HepG2 (cell line): ENCODE measurements around the gene OSTF1.

ENCODE experiments used
- CTCF ChIP-seq: sonication (generic); formaldehyde crosslinking; IDR thresholded peaks from 2 replicates; pipeline ENCODE4 v1.5.0; 2020; ENCODE audit warnings: mild to moderate bottlenecking, missing genetic modification reagents, moderate library complexity
- JUND ChIP-seq: sonication (generic); formaldehyde crosslinking; IDR thresholded peaks from 2 replicates; pipeline ENCODE4 v1.8.0; 2022; ENCODE audit warnings: mild to moderate bottlenecking, missing genetic modification reagents
- KDM5B ChIP-seq: sonication (generic); formaldehyde crosslinking; IDR thresholded peaks from 2 replicates; pipeline ENCODE4 v1.4.0; 2020; ENCODE audit warnings: missing genetic modification reagents, mild to moderate bottlenecking, borderline replicate concordance
- MXI1 ChIP-seq: IDR thresholded peaks from 3 replicates; pipeline ENCODE4 v1.6.1; 2012; ENCODE audit warnings: low read depth, low read length, inconsistent platforms, borderline replicate concordance
- PCBP2 ChIP-seq: fragments of 200-400 bp; formaldehyde crosslinking; optimal IDR thresholded peaks from 2 replicates; pipeline ENCODE3; 2018; ENCODE audit warnings: low read length, low read depth; ENCODE audit not compliant: poor library complexity, severe bottlenecking
- POLR2AphosphoS5 ChIP-seq: IDR thresholded peaks from 2 replicates; pipeline ENCODE4 v1.6.1; 2012; ENCODE audit warnings: low read depth, low read length
- YEATS2 ChIP-seq: sonication (generic); formaldehyde crosslinking; IDR thresholded peaks from 2 replicates; pipeline ENCODE4 v1.4.0; 2020; ENCODE audit warnings: missing genetic modification reagents, borderline replicate concordance
- ZNF224 ChIP-seq: sonication (generic); formaldehyde crosslinking; IDR thresholded peaks from 2 replicates; pipeline ENCODE4 v1.5.0; 2020; ENCODE audit warnings: mild to moderate bottlenecking, missing genetic modification reagents
- ZNF343 ChIP-seq: sonication (generic); formaldehyde crosslinking; IDR thresholded peaks from 2 replicates; pipeline ENCODE4 v1.4.0; 2020; ENCODE audit warnings: mild to moderate bottlenecking, missing genetic modification reagents
- ZNF652 ChIP-seq: IDR thresholded peaks from 2 replicates; pipeline ENCODE4 v1.6.1; 2016; ENCODE audit warnings: low read depth, borderline replicate concordance
- TF ChIP-seq, protein P1 (sequence below): sonication (generic); formaldehyde crosslinking; IDR thresholded peaks from 2 replicates; pipeline ENCODE4 v1.4.0; 2020; ENCODE audit warnings: mild to moderate bottlenecking, missing genetic modification reagents

- TF ChIP-seq PCBP2, result no peak
- no peak for TF ChIP-seq MXI1
- TF ChIP-seq, protein P1, sequence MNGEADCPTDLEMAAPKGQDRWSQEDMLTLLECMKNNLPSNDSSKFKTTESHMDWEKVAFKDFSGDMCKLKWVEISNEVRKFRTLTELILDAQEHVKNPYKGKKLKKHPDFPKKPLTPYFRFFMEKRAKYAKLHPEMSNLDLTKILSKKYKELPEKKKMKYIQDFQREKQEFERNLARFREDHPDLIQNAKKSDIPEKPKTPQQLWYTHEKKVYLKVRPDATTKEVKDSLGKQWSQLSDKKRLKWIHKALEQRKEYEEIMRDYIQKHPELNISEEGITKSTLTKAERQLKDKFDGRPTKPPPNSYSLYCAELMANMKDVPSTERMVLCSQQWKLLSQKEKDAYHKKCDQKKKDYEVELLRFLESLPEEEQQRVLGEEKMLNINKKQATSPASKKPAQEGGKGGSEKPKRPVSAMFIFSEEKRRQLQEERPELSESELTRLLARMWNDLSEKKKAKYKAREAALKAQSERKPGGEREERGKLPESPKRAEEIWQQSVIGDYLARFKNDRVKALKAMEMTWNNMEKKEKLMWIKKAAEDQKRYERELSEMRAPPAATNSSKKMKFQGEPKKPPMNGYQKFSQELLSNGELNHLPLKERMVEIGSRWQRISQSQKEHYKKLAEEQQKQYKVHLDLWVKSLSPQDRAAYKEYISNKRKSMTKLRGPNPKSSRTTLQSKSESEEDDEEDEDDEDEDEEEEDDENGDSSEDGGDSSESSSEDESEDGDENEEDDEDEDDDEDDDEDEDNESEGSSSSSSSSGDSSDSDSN (CRISPR knock-in tag), result no peak
- no peak for TF ChIP-seq KDM5B (CRISPR knock-in tag)
- no peak for TF ChIP-seq POLR2AphosphoS5
- TF ChIP-seq YEATS2 (CRISPR knock-in tag), result no peak
- no peak for TF ChIP-seq CTCF (CRISPR knock-in tag)
- no peak for TF ChIP-seq ZNF652 (CRISPR knock-in tag)
- TF ChIP-seq ZNF224 (CRISPR knock-in tag), result no peak
- no peak for TF ChIP-seq ZNF343 (CRISPR knock-in tag)
- TF ChIP-seq JUND (CRISPR knock-in tag), result no peak
Measured at GRCh38 chr9:75152416-75152815, 64.1 kb downstream of the OSTF1 start.
